Activated CD4-positive, alpha-beta T cell treated with anti-CD3 and anti-CD28 coated beads, Interleukin-2, amount 10 ng/mL, durations not matched to agents 24 days and 14 days (primary cell): ENCODE measurements around the gene DNPH1. TPM values are rescaled to one million over a fixed set of nuclear protein-coding genes. Genes with fewer than 3 reads are reported as not detected.

Experiments
- DNase-seq: peaks from one replicate; pipeline ENCODE4 v3.0.0; 2022
- H3K27ac Mint-ChIP-seq: one replicate; pipeline ENCODE4 v1.8.0; 2022; ENCODE audit warnings: mild to moderate bottlenecking, mixed read lengths
- H3K27me3 Mint-ChIP-seq: one replicate; pipeline ENCODE4 v1.8.0; 2022; ENCODE audit warnings: mixed read lengths
- H3K36me3 Mint-ChIP-seq: one replicate; pipeline ENCODE4 v1.8.0; 2022; ENCODE audit warnings: low read depth, mild to moderate bottlenecking, mixed read lengths
- H3K4me1 Mint-ChIP-seq: one replicate; pipeline ENCODE4 v1.8.0; 2021; ENCODE audit warnings: mixed read lengths
- H3K4me3 Mint-ChIP-seq: one replicate; pipeline ENCODE4 v1.8.0; 2022; ENCODE audit warnings: mild to moderate bottlenecking, moderate library complexity, mixed read lengths
- H3K9me3 Mint-ChIP-seq: one replicate; pipeline ENCODE4 v1.8.0; 2021; ENCODE audit warnings: mixed read lengths
- intact Hi-C: fragments of 100-400 bp; cut with micrococcal nuclease; formaldehyde crosslinking; loops from one replicate; pipeline ENCODE4 v1.15.1; 2023
- total RNA-seq: library from RNA; stranded (reverse); gene quantifications from 2 replicates; pipeline ENCODE4 v1.2.3, GENCODE V29; 2022

Gene DNPH1
- total RNA-seq, 1 donor from 2014 or later = 78.9 TPM

DNA sequence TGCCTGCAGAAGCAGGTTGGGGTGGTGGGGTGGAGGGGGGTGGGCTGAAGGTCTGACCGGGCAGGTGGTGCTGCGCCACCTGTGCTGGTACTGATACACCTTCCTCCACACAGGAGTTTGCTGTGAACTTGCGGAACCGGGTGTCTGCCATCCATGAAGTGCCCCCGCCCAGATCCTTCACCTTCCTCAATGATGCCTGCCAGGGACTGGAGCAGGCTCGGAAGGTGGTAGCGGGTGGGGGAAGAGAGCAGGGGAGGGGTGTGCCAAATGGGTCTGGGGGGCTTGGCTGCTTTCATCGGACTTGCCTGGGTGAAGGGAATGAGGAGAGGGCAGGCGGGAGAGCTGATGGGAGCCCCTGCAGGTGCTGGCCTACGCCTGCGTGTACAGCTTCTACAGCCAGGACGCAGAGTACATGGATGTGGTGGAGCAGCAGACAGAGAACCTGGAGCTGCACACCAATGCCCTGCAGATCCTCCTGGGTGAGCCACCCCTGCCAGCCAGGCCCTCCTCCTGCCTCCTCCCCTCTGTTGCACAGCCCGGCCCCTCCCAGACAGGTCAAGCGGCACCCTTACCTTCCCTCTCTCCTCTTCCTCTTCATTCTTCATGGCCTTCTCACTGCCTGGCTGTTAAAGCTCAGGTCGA is 6.7 kb downstream of the DNPH1 start:
- no peaks in the 10 kb centered on the region for H3K27me3 Mint-ChIP-seq
- H3K27ac Mint-ChIP-seq = peak overlapping the region; percentile 67
- H3K36me3 Mint-ChIP-seq = peaks cover 59% of the 10 kb centered on the region
- intact Hi-C loops = no loop called here
- H3K4me1 Mint-ChIP-seq = peaks cover 35% of the 10 kb centered on the region
- H3K9me3 Mint-ChIP-seq = no peaks in the 10 kb centered on the region
- H3K4me3 Mint-ChIP-seq = peak overlapping the region; percentile 16
- no peak for DNase-seq

DNA sequence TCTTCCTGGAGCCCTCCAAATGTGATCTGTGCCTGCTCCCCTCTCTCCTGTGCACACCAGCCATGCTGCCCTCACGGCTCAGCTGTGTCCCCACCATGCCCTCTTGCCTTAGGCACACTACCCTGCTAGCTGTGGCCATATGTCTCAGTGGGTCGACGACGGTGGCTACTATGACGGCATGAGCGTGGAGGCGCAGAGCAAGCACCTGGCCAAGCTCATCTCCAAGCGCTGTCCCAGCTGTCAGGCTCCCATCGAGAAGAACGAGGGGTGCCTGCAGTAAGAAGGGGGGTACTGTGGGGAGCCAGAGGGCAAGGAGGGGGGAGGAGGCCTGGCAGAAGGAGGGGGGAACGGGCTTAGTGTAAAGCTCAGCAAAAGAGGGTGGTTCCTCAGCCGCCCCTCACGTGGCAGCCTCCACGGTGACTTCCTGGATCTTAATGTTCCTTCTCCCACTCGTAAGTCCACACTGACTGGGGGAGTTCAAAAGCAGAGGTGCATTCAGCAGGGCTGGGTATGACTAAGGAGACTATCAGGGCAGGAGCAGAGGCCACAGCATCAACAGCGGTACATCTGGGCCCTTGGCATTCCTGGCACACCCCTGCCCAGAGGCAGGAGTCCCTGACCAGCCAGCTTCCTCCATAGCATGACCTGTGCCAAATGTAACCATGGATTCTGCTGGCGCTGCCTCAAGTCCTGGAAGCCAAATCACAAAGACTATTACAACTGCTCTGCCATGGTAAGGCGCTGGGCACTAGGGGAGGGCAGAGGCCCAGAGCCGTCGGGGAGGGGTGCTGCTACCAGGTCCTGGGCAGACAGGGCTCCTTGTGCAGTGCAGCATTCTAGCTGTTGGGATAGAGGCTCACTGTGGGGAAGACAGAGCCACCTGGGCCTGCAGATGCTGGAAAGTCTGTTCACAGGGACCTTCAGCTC is 8.0 kb downstream of the DNPH1 start:
- Mint-ChIP-seq H3K4me3 (peak overlapping the region; percentile 0), H3K27ac (peak overlapping the region; percentile 54), H3K9me3 (no peaks in the 10 kb centered on the region), H3K36me3 (peaks cover 59% of the 10 kb centered on the region), H3K4me1 (peaks cover 31% of the 10 kb centered on the region), H3K27me3 (no peaks in the 10 kb centered on the region)
- intact Hi-C loops = no loop called here
- DNase-seq = no peak

DNA sequence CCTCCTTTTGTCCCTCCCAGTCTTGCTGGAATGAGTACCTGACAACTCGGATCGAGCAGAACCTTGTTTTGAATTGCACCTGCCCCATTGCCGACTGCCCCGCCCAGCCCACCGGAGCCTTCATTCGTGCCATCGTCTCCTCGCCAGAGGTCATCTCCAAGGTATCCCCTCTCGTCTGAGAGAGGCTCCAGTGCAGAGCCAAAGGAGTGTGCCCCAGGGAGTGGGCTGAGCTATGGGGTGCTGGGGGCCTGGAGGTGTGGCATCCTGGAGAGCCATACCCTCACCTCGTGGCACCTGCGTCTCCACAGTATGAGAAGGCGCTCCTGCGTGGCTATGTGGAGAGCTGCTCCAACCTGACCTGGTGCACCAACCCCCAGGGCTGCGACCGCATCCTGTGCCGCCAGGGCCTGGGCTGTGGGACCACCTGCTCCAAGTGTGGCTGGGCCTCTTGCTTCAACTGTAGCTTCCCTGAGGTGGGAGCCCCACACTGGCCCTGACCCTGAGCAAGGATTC is 8.8 kb downstream of the DNPH1 start:
- H3K9me3 Mint-ChIP-seq = no peaks in the 10 kb centered on the region
- H3K27ac Mint-ChIP-seq = no peak overlapping the region
- no peak for DNase-seq
- H3K4me3 Mint-ChIP-seq = no peak overlapping the region
- H3K4me1 Mint-ChIP-seq = peaks cover 25% of the 10 kb centered on the region
- intact Hi-C loops = no loop called here
- H3K27me3 Mint-ChIP-seq = no peaks in the 10 kb centered on the region
- peaks cover 58% of the 10 kb centered on the region for H3K36me3 Mint-ChIP-seq

DNA sequence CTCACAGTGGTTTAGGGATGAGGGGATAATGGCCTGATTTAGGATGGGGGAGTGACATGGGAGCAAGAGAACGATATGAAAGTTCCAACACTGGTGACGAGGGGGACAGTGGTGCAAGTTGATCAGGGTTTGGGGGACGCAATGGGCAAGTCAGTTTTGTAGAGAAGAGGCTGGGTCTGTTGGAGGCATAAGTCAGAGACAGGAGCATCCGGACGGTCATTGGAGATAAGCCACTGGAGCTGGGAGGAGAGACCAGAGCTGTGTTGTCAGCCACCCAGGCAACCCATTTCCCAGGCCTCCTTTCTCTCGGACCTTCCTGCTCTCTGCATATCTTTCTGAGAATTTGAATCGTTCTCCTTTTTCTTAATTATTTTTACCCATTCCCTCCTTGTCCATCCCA is 9.5 kb downstream of the DNPH1 start:
- intact Hi-C loops = no loop called here
- Mint-ChIP-seq H3K4me3 (no peak overlapping the region), H3K27ac (peak overlapping the region; percentile 12), H3K27me3 (no peaks in the 10 kb centered on the region), H3K36me3 (peaks cover 57% of the 10 kb centered on the region), H3K9me3 (no peaks in the 10 kb centered on the region), H3K4me1 (peaks cover 20% of the 10 kb centered on the region)
- no peak for DNase-seq

DNA sequence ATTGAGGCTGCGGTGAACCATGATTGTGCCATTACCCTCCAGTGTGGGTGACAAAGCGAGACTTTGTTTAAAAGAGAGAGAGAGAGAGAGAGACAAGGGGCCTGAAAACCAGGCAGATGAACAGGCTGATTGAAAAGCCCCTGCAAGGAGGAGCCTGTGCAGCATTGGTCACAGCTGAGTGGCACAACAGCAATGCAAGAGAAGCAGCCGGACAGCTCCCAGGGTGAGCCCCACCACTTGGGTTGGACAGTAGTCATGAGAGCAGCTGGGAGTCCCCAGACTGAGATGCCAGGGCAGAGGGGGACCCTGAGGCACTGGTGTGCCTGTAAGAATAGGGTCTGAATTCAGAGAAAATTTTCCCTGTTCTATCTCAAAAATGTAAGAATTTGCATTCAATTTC is 10.2 kb downstream of the DNPH1 start:
- Mint-ChIP-seq H3K27me3 (no peaks in the 10 kb centered on the region), H3K27ac (no peak overlapping the region), H3K4me1 (peaks cover 14% of the 10 kb centered on the region), H3K4me3 (no peak overlapping the region), H3K9me3 (no peaks in the 10 kb centered on the region), H3K36me3 (peaks cover 52% of the 10 kb centered on the region)
- intact Hi-C loops = no loop called here
- no peak for DNase-seq

DNA sequence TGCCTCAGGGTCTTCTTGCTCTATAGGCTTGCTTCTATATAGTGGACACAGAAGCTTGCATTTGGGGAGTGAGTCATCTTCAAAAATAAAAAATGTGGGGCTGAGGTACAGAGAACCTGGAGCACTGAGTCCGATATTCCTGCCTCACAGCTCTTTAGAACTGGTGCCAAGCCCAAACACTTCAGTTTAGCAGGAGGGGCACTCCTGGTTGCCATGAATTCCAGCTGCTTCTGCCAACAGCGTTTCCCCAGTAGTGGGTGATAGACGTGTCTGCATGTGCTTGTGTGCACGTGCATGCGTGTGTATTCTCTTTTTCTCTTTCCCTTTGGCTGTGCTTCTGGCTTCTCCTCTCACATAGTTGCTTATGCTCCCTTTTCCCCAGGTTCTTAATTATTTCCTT is 11.9 kb downstream of the DNPH1 start:
- intact Hi-C loops = no loop called here
- Mint-ChIP-seq H3K4me1 (peaks cover 6% of the 10 kb centered on the region), H3K9me3 (no peaks in the 10 kb centered on the region), H3K36me3 (peaks cover 42% of the 10 kb centered on the region), H3K4me3 (no peak overlapping the region), H3K27me3 (no peaks in the 10 kb centered on the region), H3K27ac (peak overlapping the region; percentile 6)
- no peak for DNase-seq

DNA sequence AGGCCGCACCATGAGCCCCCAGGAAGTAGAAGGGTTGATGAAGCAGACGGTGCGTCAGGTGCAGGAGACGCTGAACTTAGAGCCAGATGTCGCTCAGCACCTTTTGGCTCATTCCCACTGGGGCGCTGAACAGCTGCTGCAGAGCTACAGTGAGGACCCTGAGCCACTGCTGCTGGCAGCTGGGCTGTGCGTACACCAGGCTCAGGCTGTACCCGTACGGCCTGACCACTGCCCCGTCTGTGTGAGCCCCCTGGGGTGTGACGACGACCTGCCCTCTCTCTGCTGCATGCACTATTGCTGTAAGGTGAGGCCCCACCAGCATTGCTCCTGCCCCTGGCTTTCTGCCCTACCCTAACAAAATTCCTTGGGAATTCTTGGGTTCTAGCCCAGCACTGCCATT is 13.1 kb downstream of the DNPH1 start:
- H3K27ac Mint-ChIP-seq = no peak overlapping the region
- intact Hi-C loops = no loop called here
- H3K36me3 Mint-ChIP-seq = peaks cover 38% of the 10 kb centered on the region
- no peaks in the 10 kb centered on the region for H3K27me3 Mint-ChIP-seq
- DNase-seq = no peak
- H3K9me3 Mint-ChIP-seq = no peaks in the 10 kb centered on the region
- no peaks in the 10 kb centered on the region for H3K4me1 Mint-ChIP-seq
- H3K4me3 Mint-ChIP-seq = no peak overlapping the region

DNA sequence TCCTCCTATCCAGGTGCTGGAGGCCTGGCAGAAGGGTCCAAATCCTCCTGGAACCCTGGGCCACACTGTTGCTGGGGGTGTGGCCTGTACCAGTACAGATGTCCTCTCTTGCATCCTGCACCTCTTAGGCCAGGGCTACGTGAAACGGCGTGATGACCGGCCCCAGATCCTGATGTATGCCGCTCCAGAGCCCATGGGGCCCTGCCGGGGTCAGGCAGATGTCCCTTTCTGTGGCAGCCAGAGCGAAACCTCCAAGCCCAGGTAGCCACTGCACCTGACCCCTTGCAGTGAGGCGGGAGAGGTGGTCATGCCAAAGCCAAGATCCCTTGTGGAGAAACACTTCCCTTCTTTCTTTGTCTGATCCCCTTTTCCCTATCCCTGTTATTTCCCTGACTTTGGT is 14.2 kb downstream of the DNPH1 start:
- DNase-seq = no peak
- Mint-ChIP-seq H3K9me3 (no peaks in the 10 kb centered on the region), H3K27me3 (no peaks in the 10 kb centered on the region), H3K4me1 (no peaks in the 10 kb centered on the region), H3K27ac (no peak overlapping the region), H3K36me3 (peaks cover 35% of the 10 kb centered on the region), H3K4me3 (no peak overlapping the region)
- intact Hi-C loops = no loop called here

DNA sequence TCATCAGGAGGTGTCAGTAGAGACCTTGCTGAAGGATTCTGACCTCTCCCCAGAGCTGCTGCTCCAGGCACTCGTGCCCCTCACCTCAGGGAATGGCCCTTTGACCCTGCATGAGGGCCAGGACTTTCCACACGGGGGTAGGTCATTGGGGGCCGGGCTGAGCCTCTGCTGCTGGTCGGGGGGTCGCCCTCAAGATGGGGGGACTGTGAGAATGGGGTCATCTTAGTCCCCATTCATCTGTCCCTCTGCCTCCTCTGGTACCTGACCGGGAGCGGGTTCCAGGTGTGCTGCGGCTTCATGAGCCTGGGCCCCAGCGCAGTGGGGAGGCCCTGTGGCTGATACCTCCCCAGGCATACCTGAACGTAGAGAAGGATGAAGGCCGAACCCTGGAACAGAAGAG is 15.8 kb downstream of the DNPH1 start:
- no peak for DNase-seq
- H3K27ac Mint-ChIP-seq = no peak overlapping the region
- H3K9me3 Mint-ChIP-seq = no peaks in the 10 kb centered on the region
- no peaks in the 10 kb centered on the region for H3K4me1 Mint-ChIP-seq
- no peak overlapping the region for H3K4me3 Mint-ChIP-seq
- intact Hi-C loops = no loop called here
- no peaks in the 10 kb centered on the region for H3K27me3 Mint-ChIP-seq
- peaks cover 24% of the 10 kb centered on the region for H3K36me3 Mint-ChIP-seq

DNA sequence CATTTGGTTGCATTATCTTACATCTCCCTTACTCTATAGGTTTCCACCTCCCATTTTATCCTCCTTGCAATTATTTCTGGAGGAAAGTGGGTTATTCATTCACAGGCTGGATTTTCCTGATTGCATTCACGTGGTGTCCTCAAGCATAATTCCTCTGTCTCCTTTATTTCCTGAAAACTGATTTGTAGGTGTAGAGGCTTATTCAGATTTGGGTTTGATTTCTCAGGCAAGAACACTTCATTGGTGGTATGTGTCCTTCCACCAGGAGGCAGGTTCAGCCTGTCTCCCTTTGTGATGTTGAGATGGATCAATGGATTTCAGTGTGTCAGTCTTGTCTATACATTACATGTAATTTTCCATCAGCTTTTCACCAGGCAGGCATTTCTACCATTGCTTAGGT is 17.3 kb downstream of the DNPH1 start:
- Mint-ChIP-seq H3K27ac (no peak overlapping the region), H3K27me3 (no peaks in the 10 kb centered on the region), H3K4me3 (no peak overlapping the region), H3K36me3 (peaks cover 23% of the 10 kb centered on the region), H3K4me1 (no peaks in the 10 kb centered on the region), H3K9me3 (no peaks in the 10 kb centered on the region)
- no peak for DNase-seq
- intact Hi-C loops = no loop called here

DNA sequence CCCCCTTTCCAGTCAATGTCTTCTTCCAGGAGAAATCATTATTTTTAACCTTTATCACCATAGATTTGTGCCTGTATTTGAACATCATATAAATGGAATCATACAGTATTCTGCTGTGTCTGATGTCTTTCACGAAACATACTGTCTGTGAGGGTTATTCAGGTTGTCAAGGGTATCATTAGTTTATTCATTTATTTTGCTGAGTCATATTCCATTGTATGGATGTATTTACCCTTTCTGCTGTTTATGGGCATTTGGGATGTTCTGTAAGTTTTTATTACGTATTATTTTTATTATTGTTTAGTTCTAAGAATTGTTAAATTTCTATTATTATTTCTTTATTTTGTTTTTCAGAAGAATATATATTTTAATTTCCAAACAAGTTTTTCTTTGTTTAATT is 22.0 kb downstream of the DNPH1 start:
- intact Hi-C loops = no loop called here
- H3K27ac Mint-ChIP-seq = no peak overlapping the region

DNA sequence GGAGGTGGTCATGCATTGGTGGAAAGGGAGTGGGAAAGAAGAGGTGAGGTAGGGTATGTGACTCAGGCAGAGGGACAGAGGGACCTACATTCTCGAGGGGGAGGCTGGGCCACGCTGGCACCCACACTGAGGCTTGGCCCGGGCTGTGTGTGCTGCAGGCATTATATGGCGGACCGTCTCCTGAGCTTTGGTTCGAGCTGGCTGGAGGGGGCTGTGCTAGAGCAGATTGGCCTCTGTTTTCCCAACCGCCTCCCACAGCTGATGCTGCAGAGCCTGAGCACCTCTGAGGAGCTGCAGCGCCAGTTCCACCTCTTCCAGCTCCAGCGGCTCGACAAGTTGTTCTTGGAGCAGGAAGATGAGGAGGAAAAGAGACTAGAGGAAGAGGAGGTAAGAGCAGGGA is 23.4 kb downstream of the DNPH1 start:
- Mint-ChIP-seq H3K27me3 (no peaks in the 10 kb centered on the region), H3K36me3 (peaks cover 33% of the 10 kb centered on the region), H3K27ac (no peak overlapping the region), H3K9me3 (no peaks in the 10 kb centered on the region), H3K4me3 (no peak overlapping the region), H3K4me1 (no peaks in the 10 kb centered on the region)
- DNase-seq = no peak
- intact Hi-C loops = no loop called here

More for the DNA sequence above, 22.0 kb downstream of the DNPH1 start:
- Mint-ChIP-seq H3K27me3 (no peaks in the 10 kb centered on the region), H3K9me3 (no peaks in the 10 kb centered on the region), H3K4me3 (no peak overlapping the region), H3K4me1 (no peaks in the 10 kb centered on the region), H3K36me3 (peaks cover 30% of the 10 kb centered on the region)
- no peak for DNase-seq

DNA sequence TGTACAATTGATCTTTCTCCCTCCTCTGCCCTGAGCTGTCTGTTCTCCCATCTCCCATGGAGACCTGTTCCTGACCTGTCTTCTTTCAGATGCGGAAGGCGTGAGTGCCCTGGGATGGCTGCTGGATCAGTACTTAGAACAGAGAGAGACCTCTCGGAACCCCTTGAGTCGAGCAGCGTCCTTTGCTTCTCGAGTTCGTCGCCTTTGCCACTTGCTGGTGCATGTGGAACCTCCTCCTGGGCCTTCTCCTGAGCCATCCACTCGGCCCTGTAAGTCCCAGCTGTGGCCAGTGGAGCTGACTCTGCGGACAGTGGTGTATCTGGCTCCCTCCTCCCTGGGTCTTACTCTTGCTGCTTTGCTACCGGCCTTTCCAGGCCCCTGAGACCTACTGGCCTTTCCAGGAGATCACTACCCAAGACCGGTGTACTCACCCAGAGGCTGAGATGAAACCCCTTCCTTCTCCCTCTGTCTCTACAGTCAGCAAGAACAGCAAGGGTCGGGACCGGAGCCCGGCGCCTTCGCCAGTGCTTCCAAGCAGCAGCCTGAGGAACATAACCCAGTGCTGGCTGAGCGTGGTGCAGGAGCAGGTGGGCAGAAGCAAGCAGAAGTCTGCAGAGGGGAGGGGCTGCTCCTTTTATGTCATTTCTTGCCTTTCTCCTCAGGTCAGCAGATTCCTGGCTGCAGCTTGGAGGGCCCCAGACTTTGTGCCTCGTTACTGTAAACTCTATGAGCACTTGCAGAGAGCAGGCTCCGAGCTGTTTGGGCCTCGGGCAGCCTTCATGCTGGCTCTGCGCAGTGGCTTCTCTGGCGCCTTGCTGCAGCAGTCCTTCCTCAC is 24.8 kb downstream of the DNPH1 start:
- Mint-ChIP-seq H3K27ac (peak overlapping the region; percentile 11), H3K9me3 (no peaks in the 10 kb centered on the region), H3K27me3 (no peaks in the 10 kb centered on the region), H3K36me3 (peaks cover 45% of the 10 kb centered on the region), H3K4me1 (no peaks in the 10 kb centered on the region), H3K4me3 (no peak overlapping the region)
- no peak for DNase-seq
- intact Hi-C loops = no loop called here

DNA sequence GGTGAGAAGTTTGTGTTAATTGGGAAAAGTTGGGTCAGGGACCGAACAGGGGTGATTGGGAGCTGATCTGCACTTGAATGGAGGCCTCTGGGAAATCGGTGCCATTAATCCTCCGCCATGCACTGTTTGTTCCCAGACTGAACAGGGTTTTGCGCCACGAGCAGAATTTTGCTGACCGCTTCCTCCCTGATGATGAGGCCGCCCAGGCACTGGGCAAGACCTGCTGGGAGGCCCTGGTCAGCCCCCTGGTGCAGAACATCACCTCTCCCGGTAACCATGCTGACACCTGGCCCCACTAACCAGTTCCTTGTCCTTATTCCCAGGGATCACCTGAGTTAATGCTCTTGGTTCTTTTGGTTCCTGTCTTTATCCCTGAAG is 25.6 kb downstream of the DNPH1 start:
- no peaks in the 10 kb centered on the region for H3K4me1 Mint-ChIP-seq

More for the DNA sequence above, 25.6 kb downstream of the DNPH1 start:
- Mint-ChIP-seq H3K36me3 (peaks cover 45% of the 10 kb centered on the region), H3K27ac (no peak overlapping the region), H3K27me3 (no peaks in the 10 kb centered on the region), H3K9me3 (no peaks in the 10 kb centered on the region), H3K4me3 (no peak overlapping the region)
- intact Hi-C loops = no loop called here
- DNase-seq = no peak
